Measurements from ENCODE around the gene CCDC127. TPM values are rescaled to one million over a fixed set of nuclear protein-coding genes. Genes with fewer than 3 reads are reported as not detected.
"Not testable (repeated sequence)": the region's sequence is repeated elsewhere in the genome, so short reads cannot be mapped to it uniquely, and the experiment has no call there.

The CCDC127 gene
- polyA plus RNA-seq, 3 donors = 0.68 to 1.5 (median 0.85) TPM

- not testable (repeated sequence) for H2AFZ ChIP-seq (ENCODE audit: insufficient read depth, low read depth, low read length, poor library complexity, severe bottlenecking); H3K79me2 ChIP-seq (ENCODE audit: insufficient read depth, low read length); H3K27me3 ChIP-seq (ENCODE audit: control insufficient read depth in 2 of 2, insufficient read depth in 2 of 2, low read length in 2 of 2); DNase-seq; H3K4me1 Mint-ChIP-seq; H3K27me3 Mint-ChIP-seq (ENCODE audit: low read depth in 3 of 3); H3K9ac ChIP-seq (ENCODE audit: insufficient read depth, low read length, poor library complexity, severe bottlenecking); H3K4me2 ChIP-seq (replicated peaks; ENCODE audit: extremely low read depth, low read length, poor library complexity, severe bottlenecking); H3K4me3 Mint-ChIP-seq; H3K27ac ChIP-seq (ENCODE audit: low read depth in 1 of 2, low read length in 2 of 2); H3K27ac Mint-ChIP-seq; H3K4me3 ChIP-seq (replicated peaks in 1 of 3; ENCODE audit: low read depth in 2 of 3, low read length in 3 of 3); H3K9me3 Mint-ChIP-seq; H3K4me1 ChIP-seq (ENCODE audit: control insufficient read depth in 1 of 2, insufficient read depth in 2 of 2, low read length in 2 of 2); H4K20me1 ChIP-seq (ENCODE audit: insufficient read depth, low read length)
- intact Hi-C loops (cut with micrococcal nuclease) = loop anchor here in 1 of 2 donors (10.0 kb wide), 1 partner anchor 1344 kb away; no protein-coding TSS in a partner anchor
- H3K36me3 ChIP-seq (replicated peaks in 1 of 2; ENCODE audit: control insufficient read depth in 1 of 2, insufficient read depth in 2 of 2, low read length in 2 of 2) = peaks cover 56 to 84% of the 10 kb centered on the region in 2 donors
- WGBS (ENCODE audit: insufficient coverage) = no CpG with 5 or more reads among the region's 7 CpGs
- peaks cover 4 to 18% of the 10 kb centered on the region in 2 donors for H3K9me3 ChIP-seq (replicated peaks in 1 of 2; ENCODE audit: control insufficient read depth in 1 of 2, insufficient read depth in 1 of 2, low read length in 2 of 2)
- H3K36me3 Mint-ChIP-seq = peaks cover 79 to 83% of the 10 kb centered on the region in 2 donors
Observed at GRCh38 chr5:240550-240949, 22.6 kb upstream of the CCDC127 start.

GRCh38 chr5:237931-238330, 20.0 kb upstream of the CCDC127 start:
- Histone ChIP-seq H3K36me3 (replicated peaks in 1 of 2; ENCODE audit: control insufficient read depth in 1 of 2, insufficient read depth in 2 of 2, low read length in 2 of 2) (peaks cover 76 to 85% of the 10 kb centered on the region in 2 donors), H3K9me3 (replicated peaks in 1 of 2; ENCODE audit: control insufficient read depth in 1 of 2, insufficient read depth in 1 of 2, low read length in 2 of 2) (peaks cover 4 to 18% of the 10 kb centered on the region in 2 donors)
- H4K20me1 ChIP-seq (ENCODE audit: insufficient read depth, low read length); H3K27ac Mint-ChIP-seq; H3K27me3 ChIP-seq (ENCODE audit: control insufficient read depth in 2 of 2, insufficient read depth in 2 of 2, low read length in 2 of 2); H3K4me1 Mint-ChIP-seq; H3K4me3 ChIP-seq (replicated peaks in 1 of 3; ENCODE audit: low read depth in 2 of 3, low read length in 3 of 3); DNase-seq; H3K4me3 Mint-ChIP-seq; H3K9ac ChIP-seq (ENCODE audit: insufficient read depth, low read length, poor library complexity, severe bottlenecking); intact Hi-C loops (cut with micrococcal nuclease); H3K4me2 ChIP-seq (replicated peaks; ENCODE audit: extremely low read depth, low read length, poor library complexity, severe bottlenecking); H3K27me3 Mint-ChIP-seq (ENCODE audit: low read depth in 3 of 3); H2AFZ ChIP-seq (ENCODE audit: insufficient read depth, low read depth, low read length, poor library complexity, severe bottlenecking); H3K27ac ChIP-seq (ENCODE audit: low read depth in 1 of 2, low read length in 2 of 2); H3K9me3 Mint-ChIP-seq; H3K79me2 ChIP-seq (ENCODE audit: insufficient read depth, low read length); H3K4me1 ChIP-seq (ENCODE audit: control insufficient read depth in 1 of 2, insufficient read depth in 2 of 2, low read length in 2 of 2): not testable (repeated sequence)
- H3K36me3 Mint-ChIP-seq = peaks cover 85 to 90% of the 10 kb centered on the region in 2 donors
- WGBS (ENCODE audit: insufficient coverage) = 98% methylated on average over 4 of the region's 8 CpGs

- H3K36me3 ChIP-seq (replicated peaks in 1 of 2; ENCODE audit: control insufficient read depth in 1 of 2, insufficient read depth in 2 of 2, low read length in 2 of 2) = peaks cover 76 to 85% of the 10 kb centered on the region in 2 donors
- H2AFZ ChIP-seq (ENCODE audit: insufficient read depth, low read depth, low read length, poor library complexity, severe bottlenecking); H3K79me2 ChIP-seq (ENCODE audit: insufficient read depth, low read length); H3K4me3 Mint-ChIP-seq; H3K9me3 Mint-ChIP-seq; H3K4me3 ChIP-seq (replicated peaks in 1 of 3; ENCODE audit: low read depth in 2 of 3, low read length in 3 of 3); H3K27ac ChIP-seq (ENCODE audit: low read depth in 1 of 2, low read length in 2 of 2); H3K27ac Mint-ChIP-seq; H3K27me3 Mint-ChIP-seq (ENCODE audit: low read depth in 3 of 3); H3K4me1 Mint-ChIP-seq; DNase-seq; H3K4me1 ChIP-seq (ENCODE audit: control insufficient read depth in 1 of 2, insufficient read depth in 2 of 2, low read length in 2 of 2); H3K27me3 ChIP-seq (ENCODE audit: control insufficient read depth in 2 of 2, insufficient read depth in 2 of 2, low read length in 2 of 2); intact Hi-C loops (cut with micrococcal nuclease); H3K4me2 ChIP-seq (replicated peaks; ENCODE audit: extremely low read depth, low read length, poor library complexity, severe bottlenecking); H4K20me1 ChIP-seq (ENCODE audit: insufficient read depth, low read length); H3K9ac ChIP-seq (ENCODE audit: insufficient read depth, low read length, poor library complexity, severe bottlenecking); H3K9me3 ChIP-seq (replicated peaks in 1 of 2; ENCODE audit: control insufficient read depth in 1 of 2, insufficient read depth in 1 of 2, low read length in 2 of 2): not testable (repeated sequence)
- H3K36me3 Mint-ChIP-seq = peaks cover 78 to 90% of the 10 kb centered on the region in 2 donors
- 95% methylated on average over 3 of the region's 9 CpGs for WGBS (ENCODE audit: insufficient coverage)
Observed at GRCh38 chr5:235527-235926, 17.6 kb upstream of the CCDC127 start.

Data from CD14-positive monocyte (primary cell).